T-helper 1 cell treated with Interleukin-12 subunit alpha and Interleukin-12 subunit beta and Interleukin-4 antibody, amounts not matched to agents 30 ng/mL and 1 ng/mL, for 36 hours (primary cell): Measurements from ENCODE around the gene KLHL29. TPM values are rescaled to one million over a fixed set of nuclear protein-coding genes. Genes with fewer than 3 reads are reported as not detected.

ENCODE experiments used
- intact Hi-C: fragments of 100-400 bp; cut with micrococcal nuclease; formaldehyde crosslinking; loops from one replicate; pipeline ENCODE4 v1.15.1; 2024
- total RNA-seq: library from RNA; stranded (reverse); gene quantifications from 2 replicates; pipeline ENCODE4 v1.2.3, GENCODE V29; 2022

The KLHL29 gene
- total RNA-seq, 1 donor from 2014 or later: 2.2 TPM

DNA sequence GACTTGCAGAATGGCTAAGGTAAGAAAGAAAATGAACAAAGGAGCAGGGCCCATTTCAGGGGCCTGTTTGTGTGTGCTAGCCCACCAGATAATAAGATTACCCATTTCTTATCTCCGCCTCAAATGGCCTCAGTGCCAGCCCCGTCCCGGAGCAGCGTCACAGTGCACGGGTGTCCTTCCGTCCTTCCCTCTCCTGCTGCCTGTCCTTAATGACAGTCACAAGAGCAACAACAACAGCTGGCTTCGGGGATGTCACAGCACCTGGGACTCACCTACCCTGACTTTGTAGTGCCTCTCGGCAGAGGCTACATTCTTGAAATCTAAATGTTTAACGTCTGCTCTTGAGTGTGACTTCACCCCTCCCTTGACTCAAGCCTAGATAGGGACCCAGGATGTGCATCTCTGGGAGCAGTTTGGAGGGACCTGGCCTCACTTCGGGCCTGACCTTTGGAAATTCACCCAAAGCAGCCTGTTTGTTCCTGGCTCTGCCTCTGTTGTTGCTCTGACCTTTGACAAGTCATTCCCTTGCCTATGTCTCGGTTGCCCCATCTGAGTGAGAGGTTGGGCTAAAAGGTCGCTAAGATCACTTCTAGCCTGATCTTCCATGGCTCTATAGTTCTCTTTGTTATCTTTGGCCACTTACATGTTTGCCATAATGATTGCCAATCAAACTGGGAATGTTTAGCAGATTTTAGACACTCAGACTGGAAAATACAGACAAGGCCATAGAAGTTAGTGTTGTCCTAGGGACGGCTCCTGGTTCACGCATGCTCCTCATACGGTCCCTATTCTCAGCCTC, 122.5 kb downstream of the KLHL29 start:
- intact Hi-C loops: no loop called here

DNA sequence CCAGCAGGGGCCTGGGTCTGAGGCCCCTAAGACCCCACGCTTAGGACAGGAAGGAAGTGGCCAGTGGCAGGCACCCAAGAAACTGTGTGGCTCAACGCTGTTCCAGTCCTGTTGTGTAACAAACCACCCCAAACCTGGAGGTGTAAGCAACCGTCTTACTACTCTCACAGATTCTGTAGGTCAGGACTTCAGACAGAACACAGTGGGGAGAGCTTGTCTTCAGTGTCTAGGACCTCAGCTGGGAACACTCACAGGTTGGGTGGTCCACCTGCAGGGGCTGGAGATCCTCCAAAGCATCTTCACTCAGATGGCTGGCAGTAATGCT, 123.0 kb downstream of the KLHL29 start:
- intact Hi-C loops: no loop called here

DNA sequence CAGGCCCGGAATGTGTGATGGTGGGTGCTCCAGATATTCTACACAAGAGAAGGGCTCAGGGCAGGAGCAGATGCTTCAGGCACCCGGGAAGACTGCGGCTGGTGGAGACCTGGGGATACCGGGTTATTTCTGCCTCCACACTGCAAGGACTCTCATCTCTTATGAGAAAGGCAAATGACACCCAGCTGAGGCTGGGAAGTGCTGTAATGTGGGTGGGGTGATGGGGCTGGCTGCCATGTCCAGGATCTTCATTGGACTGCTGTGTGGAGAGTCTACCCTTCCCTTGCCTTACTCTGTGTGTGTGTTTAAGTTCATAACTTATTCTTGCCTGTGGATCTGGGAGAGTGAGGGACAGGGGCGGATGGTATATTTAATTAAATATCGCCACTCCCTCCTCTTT, 124.1 kb downstream of the KLHL29 start:
- intact Hi-C loops: no loop called here

DNA sequence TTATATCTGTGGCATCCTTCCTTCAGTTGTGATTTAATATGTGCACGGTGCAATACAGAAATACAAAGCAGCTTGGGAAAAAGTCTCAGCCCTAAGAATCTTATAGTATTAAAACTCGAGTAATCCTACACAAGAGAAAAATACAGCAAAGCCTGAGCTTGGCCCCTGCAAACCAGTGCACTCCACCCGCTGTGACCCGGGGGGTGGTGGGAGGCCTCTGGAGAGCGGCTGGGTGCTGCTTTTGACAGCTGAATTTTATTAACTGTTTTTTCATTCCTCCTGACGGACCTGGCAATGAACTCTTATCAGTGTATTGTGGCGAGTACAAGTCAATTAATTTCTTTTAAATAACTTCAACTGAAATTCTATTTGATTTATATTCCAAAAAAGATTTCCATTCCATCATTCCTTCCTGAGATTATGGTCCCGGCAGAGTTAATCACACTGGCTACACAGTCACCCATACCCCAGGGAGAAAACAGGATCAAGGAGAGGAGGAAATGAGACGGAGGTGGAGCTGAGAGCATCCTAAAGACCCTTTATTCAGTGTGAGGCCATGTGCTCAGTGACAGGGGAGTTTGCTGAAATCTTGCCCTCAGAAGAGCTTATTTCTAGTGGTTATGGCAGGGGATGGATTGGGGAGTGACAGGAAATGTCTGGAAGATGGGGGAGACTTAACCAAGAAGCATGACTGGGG, 124.8 kb downstream of the KLHL29 start:
- intact Hi-C loops: no loop called here

DNA sequence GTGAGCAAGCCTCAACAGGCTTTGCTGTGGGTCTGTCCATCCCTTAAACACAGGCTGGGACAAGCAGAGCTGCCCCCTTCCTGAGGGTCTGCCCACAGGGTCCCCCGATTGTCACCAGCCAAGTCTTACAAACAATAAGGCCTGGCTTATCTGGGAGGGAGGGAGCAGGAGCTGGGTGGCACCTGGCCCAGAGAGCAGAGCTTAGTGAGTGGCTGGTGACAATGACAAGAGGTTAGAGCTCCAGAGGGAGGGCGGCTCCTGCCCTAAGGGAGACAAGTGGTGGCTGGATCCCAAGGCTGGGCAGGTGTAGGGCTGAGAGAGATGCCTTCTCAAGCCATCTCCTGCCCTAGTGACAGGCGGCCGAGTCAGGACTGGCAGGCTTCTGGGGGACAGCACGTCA, 125.5 kb downstream of the KLHL29 start:
- intact Hi-C loops: no loop called here

DNA sequence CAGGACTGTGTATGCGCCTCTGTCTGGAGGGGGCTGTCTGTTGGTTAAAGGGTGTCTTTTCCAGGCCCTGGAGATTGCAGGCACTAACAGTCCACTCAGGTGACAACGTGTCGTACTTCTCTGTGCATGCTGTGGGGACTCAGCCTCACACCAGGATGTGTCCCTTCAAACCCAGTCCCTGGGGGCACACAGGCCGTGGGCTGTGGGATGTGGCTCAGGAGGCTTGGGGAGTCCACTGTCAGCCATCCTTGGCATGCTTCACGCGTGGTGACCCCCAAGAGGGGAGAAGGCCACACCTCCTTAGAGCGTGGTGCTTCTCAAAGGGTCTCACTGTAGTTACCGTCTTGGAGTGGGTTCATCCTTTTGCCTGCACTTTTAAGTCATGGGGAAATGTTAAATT, 127.8 kb downstream of the KLHL29 start:
- intact Hi-C loops: no loop called here

DNA sequence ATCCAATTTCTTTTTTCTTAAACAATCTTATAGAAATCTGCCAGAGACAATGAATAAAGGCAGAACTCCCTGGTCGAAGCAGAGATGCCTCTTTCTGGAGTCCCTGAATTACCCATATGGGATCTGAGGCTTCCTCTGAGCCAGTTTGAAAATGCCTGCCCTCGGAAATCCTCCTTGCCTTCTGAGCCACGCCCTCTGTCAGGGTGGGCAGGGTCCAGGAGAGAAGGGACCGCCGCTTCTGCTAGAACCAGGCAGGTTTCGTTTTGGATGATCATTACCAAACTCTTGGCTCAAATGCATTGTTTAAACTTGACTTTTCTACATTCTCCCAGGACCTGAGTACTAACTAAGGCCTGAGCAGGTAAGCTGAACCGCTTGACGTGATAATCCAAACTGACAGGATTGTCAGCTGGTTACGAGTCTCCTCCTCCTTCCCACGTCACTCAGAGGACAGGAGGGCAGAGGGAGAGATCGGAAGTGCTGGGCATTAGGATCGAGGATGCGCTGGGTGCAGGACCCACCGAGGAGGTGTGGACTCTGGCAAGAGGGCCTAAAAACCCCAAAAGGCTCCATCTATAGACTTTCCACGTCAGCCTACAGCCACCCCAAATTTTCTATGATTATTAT, 128.4 kb downstream of the KLHL29 start:
- intact Hi-C loops: no loop called here

DNA sequence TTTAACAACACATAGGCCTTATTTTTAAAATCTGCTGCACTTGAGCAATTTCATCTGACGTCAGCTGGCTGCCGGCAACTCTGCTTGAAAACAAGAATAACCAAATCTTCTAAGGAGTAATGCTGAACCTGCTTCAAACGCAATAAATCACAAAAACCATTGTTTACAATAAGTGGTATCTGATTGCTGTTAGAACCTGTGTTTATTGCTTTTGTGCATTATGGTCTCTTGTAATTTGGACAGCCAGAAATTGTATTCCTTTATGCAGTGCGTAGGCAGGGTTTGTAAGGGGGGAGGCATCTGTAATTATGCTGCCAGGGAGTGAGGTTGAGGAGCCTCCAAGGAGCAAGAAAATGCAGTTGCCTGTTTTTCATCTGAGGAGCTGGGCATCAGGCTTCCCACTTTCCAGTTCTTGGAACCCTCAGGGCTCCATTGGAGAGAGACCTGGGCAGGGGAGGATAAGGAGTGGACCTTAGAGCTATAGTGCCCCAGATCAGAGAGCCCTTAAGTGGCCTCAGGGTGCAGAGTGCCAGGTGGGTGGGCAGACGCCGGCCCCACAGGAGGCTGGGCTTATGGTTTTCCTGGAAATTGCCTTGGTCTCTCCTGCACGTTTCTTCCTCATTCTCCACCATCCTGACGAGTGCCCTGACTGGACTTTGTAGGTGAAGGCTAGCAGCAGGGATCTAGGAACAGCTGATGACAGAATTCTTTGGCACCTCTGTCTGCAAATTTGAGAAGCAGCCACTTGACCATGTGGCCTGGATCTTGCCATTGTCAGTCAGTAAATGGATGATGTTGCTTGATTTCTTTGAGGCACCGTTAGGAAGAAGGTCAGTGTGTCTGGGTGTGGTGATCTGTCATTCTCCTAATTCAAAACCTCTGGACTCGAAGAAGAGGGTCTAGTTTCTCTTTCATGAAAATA, 129.2 kb downstream of the KLHL29 start:
- intact Hi-C loops: no loop called here

DNA sequence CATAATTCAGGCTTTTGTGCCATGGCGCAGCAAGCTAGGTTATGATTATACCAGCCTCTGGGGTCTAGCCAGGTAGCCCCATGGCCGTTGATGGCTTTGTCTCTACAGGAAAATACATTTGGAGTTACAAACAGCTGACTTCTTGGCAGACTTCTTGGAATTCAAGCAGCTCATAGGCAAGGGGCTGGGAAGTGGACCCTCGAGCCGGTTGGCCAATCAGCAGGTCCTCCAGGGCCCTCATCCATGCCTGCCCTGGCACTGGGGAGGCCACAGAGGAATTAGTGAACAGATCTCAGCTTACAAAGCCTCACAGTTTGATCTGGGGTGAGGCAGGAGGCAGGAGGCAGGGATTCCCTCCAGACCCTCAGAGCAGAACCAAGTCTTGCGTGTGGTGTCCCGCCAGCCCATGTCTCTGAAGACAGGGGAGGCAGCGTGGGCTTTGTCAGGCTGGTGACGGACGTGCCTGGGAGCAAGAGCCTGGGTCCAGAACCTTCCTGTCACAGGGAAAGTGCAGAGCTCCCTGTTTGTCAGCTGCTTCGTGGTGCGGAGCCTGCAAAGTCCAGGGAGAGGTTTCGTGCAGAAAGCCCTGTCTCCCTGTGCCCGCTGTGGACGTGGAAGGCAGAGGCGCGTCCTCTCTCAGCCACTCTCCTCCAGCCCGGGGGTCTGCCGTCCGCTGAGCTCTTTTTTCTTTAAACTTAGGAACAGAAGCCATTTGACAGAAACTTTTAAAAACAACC, 131.7 kb downstream of the KLHL29 start:
- intact Hi-C loops: no loop called here

DNA sequence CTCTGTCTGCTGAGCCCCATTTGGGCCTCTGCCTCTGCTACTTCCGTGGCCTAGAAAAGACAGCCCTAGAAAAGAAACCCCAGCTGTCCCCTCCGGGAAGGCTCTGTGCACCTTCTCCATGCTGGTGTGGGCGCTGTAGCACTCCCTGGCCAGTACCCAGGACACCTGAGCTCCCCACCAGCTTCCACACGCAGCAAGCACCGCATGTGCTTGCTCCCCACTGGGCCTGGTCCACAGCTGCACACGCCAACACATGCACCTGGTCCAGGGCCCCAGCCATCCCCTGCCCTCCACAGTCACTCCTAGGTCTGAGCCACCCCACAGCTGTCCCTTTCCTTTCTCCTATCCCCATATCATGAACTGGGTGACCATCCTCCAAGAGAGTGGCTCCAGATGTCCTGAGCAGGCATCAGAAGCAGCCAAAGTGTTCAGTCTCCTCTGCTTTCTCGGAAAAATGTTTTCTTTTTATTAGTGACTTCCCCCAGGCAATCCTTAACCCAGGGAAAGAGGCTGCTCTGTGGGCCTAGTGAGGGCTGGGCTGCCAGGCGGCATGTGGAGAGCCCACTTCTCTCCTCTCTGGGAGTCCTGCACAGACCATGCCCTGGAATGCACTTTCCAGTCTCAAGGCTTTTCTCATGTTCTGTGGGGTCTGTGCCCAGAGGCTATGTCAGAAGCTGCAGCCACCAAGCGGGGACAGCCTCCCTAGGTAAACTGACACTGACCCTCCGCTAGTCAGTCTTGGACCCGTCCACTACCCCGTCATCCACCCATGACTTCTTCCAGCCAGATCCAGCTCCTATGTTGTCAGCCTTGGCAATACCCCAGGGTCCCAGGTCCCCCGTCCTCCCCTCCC, 133.7 kb downstream of the KLHL29 start:
- intact Hi-C loops: no loop called here

DNA sequence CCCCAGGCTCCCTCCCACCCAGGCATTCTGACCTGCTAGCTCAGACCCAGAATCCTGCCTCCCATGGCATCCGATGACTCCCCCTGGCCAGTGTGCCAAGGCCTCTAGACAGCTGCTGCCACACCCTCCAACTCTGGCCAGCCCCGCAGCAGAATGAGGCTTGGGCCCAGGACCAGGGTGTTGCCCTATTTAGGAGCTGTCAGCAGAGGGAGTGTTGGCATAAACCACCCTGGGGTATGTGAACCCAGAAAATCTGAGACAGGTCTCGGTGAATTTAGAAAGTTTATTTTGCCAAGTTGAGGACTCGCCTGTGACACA, 134.3 kb downstream of the KLHL29 start:
- intact Hi-C loops: no loop called here

DNA sequence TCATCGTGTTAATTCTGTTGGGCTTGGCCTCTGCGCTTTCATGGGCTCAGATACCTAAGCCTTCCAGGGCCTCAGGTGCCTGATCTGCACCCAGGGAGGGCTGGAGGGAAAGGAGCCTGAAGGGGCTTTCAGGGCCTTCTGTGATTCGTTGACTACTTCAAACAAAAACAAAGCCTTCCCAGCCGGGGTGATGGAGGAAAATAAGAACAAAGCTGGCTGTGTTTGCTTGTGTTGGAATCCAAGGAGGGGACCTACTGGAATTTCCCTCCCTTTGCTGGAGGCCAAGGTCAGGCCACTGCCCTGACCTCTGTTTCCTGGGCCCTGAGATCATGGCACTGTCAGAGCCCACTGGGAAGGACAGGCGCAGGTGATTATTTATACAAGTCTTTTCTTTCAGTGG, 135.3 kb downstream of the KLHL29 start:
- intact Hi-C loops: no loop called here

DNA sequence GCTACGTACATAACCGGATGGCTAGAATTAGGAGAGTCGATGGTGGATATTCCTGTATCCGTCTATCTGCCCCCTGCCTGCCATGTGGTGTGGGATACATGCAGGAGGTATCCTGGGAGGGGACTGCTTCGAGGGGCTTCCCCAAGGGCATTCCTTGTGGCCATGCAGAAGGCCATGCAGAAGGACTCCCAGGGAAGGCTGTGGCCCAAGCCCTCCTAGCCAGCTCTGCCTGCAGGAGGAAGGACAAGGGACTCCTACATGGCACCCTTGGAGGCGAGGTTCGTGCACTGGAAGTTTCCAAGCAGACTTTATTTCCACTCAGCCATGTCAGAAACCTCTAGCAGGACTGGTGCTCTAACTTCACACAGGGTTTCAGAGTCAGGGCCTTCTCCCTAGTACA, 136.1 kb downstream of the KLHL29 start:
- intact Hi-C loops: no loop called here

DNA sequence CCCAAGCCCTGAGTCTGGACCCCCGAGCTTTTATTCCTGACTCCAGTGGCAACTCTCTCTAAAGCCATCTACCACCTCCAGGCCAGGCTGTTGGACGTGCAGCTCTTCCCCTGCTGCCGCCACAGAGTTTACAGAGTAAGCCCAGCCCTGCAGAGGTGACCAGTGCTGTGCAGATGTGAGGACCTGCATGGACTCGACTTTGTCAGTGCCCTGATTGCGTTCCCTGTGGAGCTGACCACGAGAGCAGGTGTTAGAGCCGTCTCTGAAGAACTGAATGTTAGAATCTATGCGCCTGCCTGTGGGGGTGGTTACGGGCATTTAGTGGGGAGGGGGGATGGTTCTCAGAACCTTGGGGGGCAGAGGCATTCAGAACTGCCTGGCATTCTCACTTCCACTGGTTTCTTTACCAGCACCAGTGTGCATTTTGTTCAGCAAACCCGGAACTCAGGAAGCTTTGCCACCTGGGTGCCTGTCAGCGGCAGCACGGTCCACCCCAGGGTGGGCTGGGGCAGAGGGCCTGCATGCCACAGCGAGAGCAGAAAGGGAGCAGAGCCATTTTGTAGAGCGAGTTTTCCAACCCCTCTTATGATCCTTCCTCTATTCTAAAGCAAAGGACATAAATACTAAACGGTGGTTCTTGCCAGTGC, 137.9 kb downstream of the KLHL29 start:
- intact Hi-C loops: no loop called here

DNA sequence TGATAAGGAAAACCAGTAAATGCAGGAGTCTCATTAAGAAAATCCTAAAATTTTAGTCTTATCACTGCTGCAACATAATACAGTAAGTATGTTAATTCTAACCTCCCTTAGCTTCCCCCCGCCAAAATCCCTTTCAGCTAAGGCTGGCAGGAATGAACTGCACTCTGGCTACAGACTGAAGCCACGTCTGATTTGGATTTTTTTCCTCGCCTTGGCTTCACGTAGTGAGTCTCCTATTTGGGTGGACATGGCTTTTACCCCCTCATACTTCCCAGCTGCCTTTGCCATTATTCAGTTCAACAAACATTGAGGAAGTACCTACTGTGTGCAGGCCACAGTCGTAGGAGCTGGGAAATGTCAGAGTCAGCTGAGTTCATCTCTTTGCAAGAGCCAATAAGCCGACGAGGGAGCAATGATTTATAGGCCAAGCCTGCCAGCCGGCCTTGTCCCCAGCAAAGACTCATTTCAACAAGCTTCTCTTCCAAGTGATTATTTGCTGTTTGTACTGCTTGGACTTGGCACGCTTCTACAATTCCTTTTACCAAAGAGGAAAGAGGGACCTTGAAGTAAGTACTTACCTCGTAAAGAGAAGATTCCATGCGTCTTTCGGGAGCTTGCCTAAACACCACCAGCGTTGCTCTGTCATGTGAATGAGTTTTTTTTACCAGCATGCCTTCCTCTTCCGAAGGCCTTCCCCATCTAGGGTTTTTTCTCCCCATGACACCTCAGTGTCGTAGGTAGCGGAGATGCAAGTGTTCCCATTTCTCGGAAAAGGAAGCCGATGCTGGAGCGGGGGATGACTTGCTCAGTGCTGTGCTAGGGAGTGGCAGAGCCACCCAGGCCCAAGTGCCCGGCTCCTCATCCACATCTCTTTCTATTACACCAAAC, 138.6 kb downstream of the KLHL29 start:
- intact Hi-C loops: no loop called here

DNA sequence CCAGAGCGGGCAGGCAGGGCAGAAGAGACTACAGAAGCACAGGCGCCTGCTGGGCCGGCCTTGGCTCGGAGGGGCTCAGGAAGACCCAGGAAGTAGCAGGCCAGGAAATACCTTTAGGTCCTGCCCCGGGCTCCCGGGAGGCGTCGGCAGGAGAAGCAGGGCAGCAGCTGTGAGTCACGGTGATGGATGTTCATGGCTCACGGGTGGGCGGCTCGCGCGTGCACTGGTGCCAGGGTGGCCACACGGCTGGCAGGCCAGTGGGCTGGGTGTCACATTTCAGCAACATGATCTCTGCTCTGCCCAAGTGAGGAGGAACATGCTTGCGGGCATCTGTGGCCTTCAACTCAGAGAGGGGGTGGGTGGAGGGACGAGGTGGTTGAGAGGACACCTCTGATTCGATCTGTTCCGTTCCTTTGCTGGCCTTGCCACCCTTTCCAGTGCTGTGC, 139.3 kb downstream of the KLHL29 start:
- intact Hi-C loops: no loop called here

DNA sequence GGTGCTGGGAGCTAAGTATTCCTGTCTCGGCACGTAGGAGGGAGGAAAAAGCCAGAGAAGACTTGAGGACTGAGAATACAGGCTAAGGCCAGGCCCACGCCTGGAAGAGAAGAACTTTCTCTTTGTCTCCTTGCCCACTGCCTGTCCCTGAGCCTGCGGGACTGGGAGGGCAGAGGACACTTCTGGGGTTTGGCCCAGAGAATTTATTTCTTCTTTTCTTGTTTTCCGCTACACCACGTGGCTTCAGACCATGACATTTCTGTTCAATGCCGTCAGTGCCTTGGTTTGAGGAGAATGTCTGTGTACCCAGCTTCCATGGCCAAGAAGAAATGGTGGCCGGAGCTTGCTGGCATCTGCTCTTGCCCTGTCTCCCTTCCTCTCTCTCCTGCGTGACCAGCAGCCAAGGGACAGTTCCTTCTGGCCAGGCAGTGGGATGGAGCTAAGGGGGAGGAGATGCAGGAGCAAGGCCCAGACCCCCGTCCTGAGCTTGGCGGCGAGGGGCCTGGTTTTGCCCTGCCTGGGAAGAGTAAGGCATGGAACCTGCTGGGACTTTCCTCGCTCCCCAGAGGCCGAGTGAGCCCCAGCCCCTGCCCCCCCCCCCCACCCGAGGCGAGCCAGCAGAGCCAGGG, 140.3 kb downstream of the KLHL29 start:
- intact Hi-C loops: no loop called here

DNA sequence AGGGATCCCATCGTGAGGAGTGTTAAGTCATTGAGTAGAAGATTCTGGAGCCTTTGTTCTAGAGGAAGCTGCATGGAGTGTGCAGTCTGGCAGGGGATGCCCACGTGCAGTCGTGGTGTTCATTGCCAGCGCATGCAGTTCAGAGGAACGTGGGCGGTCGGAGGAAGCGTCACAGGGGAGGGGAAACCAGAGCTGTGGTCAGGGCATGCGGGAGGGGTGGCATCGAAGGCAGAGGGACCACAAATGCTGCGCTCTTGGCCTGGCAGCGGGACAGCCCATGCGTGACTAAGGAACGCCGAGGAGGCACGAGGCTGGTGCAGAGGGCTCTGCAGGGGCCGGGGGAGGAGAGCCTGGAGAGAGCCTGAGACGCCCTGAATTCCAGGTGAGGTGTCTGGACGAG, 141.1 kb downstream of the KLHL29 start:
- intact Hi-C loops: no loop called here
